ENCODE data around the gene C5orf22.

DNA sequence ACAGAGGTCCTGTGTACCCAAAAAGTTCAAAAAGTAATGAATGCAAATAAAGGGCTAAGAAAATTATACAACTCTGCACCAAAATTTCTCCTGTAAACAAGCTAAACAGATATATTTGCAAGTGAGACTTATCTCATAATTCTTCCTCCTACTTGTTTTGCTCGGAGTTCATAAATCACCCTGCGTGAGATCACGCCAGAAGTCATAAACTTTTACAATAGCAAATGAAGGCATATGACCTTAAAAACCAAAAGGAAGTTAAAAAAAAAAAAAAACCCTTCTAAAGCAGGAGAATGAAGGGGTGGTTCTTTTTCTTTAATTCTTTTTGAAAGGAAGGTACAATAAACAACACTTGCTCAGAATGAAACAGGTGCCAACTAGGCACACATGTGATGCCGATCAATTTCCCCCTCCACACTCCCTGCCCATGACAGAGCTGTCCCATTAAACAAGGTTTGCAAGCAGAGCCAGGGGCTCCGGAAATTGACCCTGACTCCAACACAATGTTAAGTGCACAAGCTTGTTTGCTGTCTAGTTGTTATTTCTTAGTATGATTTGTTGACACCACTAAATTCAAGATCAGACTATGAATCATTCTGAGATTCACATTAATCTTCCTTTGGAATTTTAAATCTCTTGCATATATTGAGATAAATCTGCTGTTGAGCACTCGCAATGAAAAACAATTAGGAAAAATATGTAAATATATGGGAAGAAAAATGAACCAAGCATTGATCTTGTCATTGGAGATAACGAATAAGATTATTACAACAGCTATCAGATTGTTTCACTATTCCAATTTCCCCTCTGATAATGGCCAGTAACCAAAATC lies 46.5 kb upstream of the C5orf22 start:
- TF ChIP-seq, protein P1, sequence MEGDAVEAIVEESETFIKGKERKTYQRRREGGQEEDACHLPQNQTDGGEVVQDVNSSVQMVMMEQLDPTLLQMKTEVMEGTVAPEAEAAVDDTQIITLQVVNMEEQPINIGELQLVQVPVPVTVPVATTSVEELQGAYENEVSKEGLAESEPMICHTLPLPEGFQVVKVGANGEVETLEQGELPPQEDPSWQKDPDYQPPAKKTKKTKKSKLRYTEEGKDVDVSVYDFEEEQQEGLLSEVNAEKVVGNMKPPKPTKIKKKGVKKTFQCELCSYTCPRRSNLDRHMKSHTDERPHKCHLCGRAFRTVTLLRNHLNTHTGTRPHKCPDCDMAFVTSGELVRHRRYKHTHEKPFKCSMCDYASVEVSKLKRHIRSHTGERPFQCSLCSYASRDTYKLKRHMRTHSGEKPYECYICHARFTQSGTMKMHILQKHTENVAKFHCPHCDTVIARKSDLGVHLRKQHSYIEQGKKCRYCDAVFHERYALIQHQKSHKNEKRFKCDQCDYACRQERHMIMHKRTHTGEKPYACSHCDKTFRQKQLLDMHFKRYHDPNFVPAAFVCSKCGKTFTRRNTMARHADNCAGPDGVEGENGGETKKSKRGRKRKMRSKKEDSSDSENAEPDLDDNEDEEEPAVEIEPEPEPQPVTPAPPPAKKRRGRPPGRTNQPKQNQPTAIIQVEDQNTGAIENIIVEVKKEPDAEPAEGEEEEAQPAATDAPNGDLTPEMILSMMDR (IDR thresholded peaks at IDR 0.05) = no peak
- TF ChIP-seq POLR2AphosphoS5 (IDR thresholded peaks at IDR 0.05; ENCODE audit: low read depth, low read length) = no peak
- no peak for TF ChIP-seq TCF7L2 (IDR thresholded peaks at IDR 0.05; ENCODE audit: low read depth, low read length)

Measured in Panc1 (cell line).